Thyroid gland (tissue), 4 donors: ENCODE data around the gene MLLT1.

Source experiments
- POLR2A ChIP-seq, 2 donors: fragments of 450-650 bp; IDR thresholded peaks; one replicate each; pipeline ENCODE4 v1.6.1; 2017; ENCODE audit warnings: antibody characterized with exemption in 2 of 2, mild to moderate bottlenecking in 2 of 2, moderate library complexity in 1 of 2
- TF ChIP-seq, protein P1 (sequence below), 6 experiments: fragments of 200-600 bp in 3 of 6; fragments of 450-650 bp in 3 of 6; sonication (generic) in 3 of 6; IDR thresholded peaks; one replicate each; pipeline ENCODE4 v1.5.1; 2016 to 2019; ENCODE audit warnings: antibody characterized with exemption in 6 of 6, mild to moderate bottlenecking in 2 of 6, inconsistent platforms in 1 of 6, moderate library complexity in 1 of 6

DNA sequence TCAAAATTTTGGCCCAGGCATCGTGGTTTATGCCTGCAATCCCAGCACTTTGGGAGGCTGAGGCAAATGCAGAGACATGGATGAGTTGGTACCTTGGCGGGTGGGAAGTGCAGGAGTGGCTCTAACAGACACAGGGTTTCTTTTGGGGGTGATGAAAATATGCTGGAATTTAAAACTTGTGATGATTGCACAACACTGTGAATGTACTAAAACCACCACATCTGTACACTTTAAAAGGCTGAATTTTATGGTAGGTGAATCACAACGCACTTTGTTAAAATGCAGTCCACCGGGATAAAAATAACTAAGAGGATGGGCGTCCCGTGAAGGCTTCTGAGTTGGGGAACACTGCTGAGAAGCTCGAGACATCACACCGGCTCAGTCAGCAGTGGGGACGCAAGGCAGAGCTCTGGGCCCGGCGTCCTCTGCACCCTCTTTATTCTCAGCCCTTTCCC lies 47.1 kb downstream of the MLLT1 start:
- TF ChIP-seq POLR2A (IDR thresholded peaks at IDR 0.05): no peak
- TF ChIP-seq, protein P1, sequence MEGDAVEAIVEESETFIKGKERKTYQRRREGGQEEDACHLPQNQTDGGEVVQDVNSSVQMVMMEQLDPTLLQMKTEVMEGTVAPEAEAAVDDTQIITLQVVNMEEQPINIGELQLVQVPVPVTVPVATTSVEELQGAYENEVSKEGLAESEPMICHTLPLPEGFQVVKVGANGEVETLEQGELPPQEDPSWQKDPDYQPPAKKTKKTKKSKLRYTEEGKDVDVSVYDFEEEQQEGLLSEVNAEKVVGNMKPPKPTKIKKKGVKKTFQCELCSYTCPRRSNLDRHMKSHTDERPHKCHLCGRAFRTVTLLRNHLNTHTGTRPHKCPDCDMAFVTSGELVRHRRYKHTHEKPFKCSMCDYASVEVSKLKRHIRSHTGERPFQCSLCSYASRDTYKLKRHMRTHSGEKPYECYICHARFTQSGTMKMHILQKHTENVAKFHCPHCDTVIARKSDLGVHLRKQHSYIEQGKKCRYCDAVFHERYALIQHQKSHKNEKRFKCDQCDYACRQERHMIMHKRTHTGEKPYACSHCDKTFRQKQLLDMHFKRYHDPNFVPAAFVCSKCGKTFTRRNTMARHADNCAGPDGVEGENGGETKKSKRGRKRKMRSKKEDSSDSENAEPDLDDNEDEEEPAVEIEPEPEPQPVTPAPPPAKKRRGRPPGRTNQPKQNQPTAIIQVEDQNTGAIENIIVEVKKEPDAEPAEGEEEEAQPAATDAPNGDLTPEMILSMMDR (IDR thresholded peaks at IDR 0.05): no peak
